Liver (tissue), 9 donors: Measurements from ENCODE around the gene SV2B. TPM values are rescaled to one million over a fixed set of nuclear protein-coding genes. Genes with fewer than 3 reads are reported as not detected.

Experiments
- DNase-seq: peaks from one replicate; pipeline ENCODE4 v3.0.0-alpha.2; 2017; ENCODE audit warnings: low spot score
- H3K27ac ChIP-seq, 2 donors: one replicate each; pipeline ENCODE4 v1.7.0; 2013; ENCODE audit warnings: inconsistent platforms in 2 of 2, low read length in 2 of 2, control low read depth in 1 of 2, low read depth in 1 of 2, mild to moderate bottlenecking in 1 of 2
- H3K27me3 ChIP-seq, 4 donors: one replicate each; pipeline versions ENCODE4 v1.6.1 to v1.7.0; 2013; ENCODE audit warnings: low read length in 3 of 4, inconsistent platforms in 1 of 4, mild to moderate bottlenecking in 1 of 4, moderate library complexity in 1 of 4; ENCODE audit not compliant: control insufficient read depth in 4 of 4, insufficient read depth in 4 of 4
- H3K36me3 ChIP-seq, 4 donors: one replicate each; pipeline versions ENCODE4 v1.6.1 to v1.7.0; 2013; ENCODE audit warnings: low read length in 3 of 4, mild to moderate bottlenecking in 3 of 4, low read depth in 1 of 4, moderate library complexity in 1 of 4; ENCODE audit not compliant: control insufficient read depth in 4 of 4, insufficient read depth in 3 of 4
- H3K4me1 ChIP-seq, 4 donors: one replicate each; pipeline versions ENCODE4 v1.6.1 to v1.7.0; 2013; ENCODE audit warnings: low read length in 3 of 4, mild to moderate bottlenecking in 3 of 4, moderate library complexity in 1 of 4; ENCODE audit not compliant: control insufficient read depth in 4 of 4, insufficient read depth in 4 of 4
- H3K4me3 ChIP-seq, 3 donors: one replicate each; pipeline versions ENCODE4 v1.6.1 to v1.7.0; 2013; ENCODE audit warnings: low read length in 3 of 3, control low read depth in 1 of 3, low read depth in 1 of 3, mild to moderate bottlenecking in 1 of 3
- H3K9ac ChIP-seq, 2 donors: one replicate each; pipeline ENCODE4 v1.7.0; 2013; ENCODE audit warnings: low read length in 2 of 2, mild to moderate bottlenecking in 2 of 2, moderate library complexity in 2 of 2, control low read depth in 1 of 2, low read depth in 1 of 2
- H3K9me3 ChIP-seq, 4 donors: one replicate each; pipeline versions ENCODE4 v1.6.1 to v1.7.0; 2013; ENCODE audit warnings: low read length in 3 of 4; ENCODE audit not compliant: control insufficient read depth in 4 of 4
- ATF3 ChIP-seq: IDR thresholded peaks from 2 replicates; pipeline ENCODE4 v1.6.1; 2016; ENCODE audit warnings: antibody characterized with exemption
- CTCF ChIP-seq: fragments of 150-350 bp; IDR thresholded peaks from 2 replicates; pipeline ENCODE4 v1.5.1; 2017; ENCODE audit warnings: improper control_type of control experiment, low read depth, low read length; ENCODE audit not compliant: missing input control
- EGR1 ChIP-seq, 2 donors: IDR thresholded peaks; 2 replicates each; pipeline ENCODE4 v1.6.1; 2016 to 2018; ENCODE audit warnings: antibody characterized with exemption in 2 of 2, low read depth in 2 of 2
- FOXA1 ChIP-seq: IDR thresholded peaks from 2 replicates; pipeline ENCODE4 v1.6.1; 2016; ENCODE audit warnings: antibody characterized with exemption
- FOXA2 ChIP-seq: IDR thresholded peaks from 2 replicates; pipeline ENCODE4 v1.6.1; 2016; ENCODE audit warnings: antibody characterized with exemption
- GABPA ChIP-seq, 2 donors: IDR thresholded peaks in 1 of 2; conservative IDR thresholded peaks in 1 of 2; 2 replicates each; pipeline ENCODE4 v1.6.1; 2016; ENCODE audit warnings: antibody characterized with exemption in 2 of 2, mild to moderate bottlenecking in 1 of 2, moderate library complexity in 1 of 2
- HNF4A ChIP-seq, 2 donors: conservative IDR thresholded peaks; 2 replicates each; pipeline ENCODE4 v1.6.1; 2016; ENCODE audit warnings: antibody characterized with exemption in 2 of 2, mild to moderate bottlenecking in 2 of 2
- HNF4G ChIP-seq: IDR thresholded peaks from 2 replicates; pipeline ENCODE4 v1.6.1; 2016; ENCODE audit warnings: antibody characterized with exemption
- JUND ChIP-seq, 2 donors: IDR thresholded peaks; 2 replicates each; pipeline ENCODE4 v1.6.1; 2016; ENCODE audit warnings: antibody characterized with exemption in 2 of 2
- MAX ChIP-seq: IDR thresholded peaks from 2 replicates; pipeline ENCODE4 v1.6.1; 2016; ENCODE audit warnings: antibody characterized with exemption
- NR2F2 ChIP-seq: IDR thresholded peaks from 2 replicates; pipeline ENCODE4 v1.6.1; 2016; ENCODE audit warnings: antibody characterized with exemption
- RAD21 ChIP-seq, 2 donors: IDR thresholded peaks; 2 replicates each; pipeline ENCODE4 v1.6.1; 2016; ENCODE audit warnings: antibody characterized with exemption in 2 of 2, mild to moderate bottlenecking in 2 of 2
- REST ChIP-seq: IDR thresholded peaks from 2 replicates; pipeline ENCODE4 v1.6.1; 2016; ENCODE audit warnings: antibody characterized with exemption, mild to moderate bottlenecking
- RXRA ChIP-seq, 2 donors: IDR thresholded peaks; 2 replicates each; pipeline ENCODE4 v1.6.1; 2017 to 2018; ENCODE audit warnings: antibody characterized with exemption in 2 of 2, mild to moderate bottlenecking in 1 of 2
- SP1 ChIP-seq: IDR thresholded peaks from 2 replicates; pipeline ENCODE4 v1.6.1; 2018; ENCODE audit warnings: antibody characterized with exemption, mild to moderate bottlenecking
- TAF1 ChIP-seq: conservative IDR thresholded peaks from 2 replicates; pipeline ENCODE4 v1.6.1; 2016; ENCODE audit warnings: antibody characterized with exemption, mild to moderate bottlenecking
- YY1 ChIP-seq: IDR thresholded peaks from 2 replicates; pipeline ENCODE4 v1.6.1; 2016; ENCODE audit warnings: antibody characterized with exemption, mild to moderate bottlenecking
- ZBTB33 ChIP-seq: IDR thresholded peaks from 2 replicates; pipeline ENCODE4 v1.6.1; 2016; ENCODE audit warnings: antibody characterized with exemption
- WGBS: extraction: QIAGEN DNeasy Blood & Tissue Kit; methylation state at CpG from one replicate; pipeline ENCODE4 v1.1.7; 2013; 5-methylcytosine and 5-hydroxymethylcytosine counted together
- polyA plus RNA-seq, 2 donors: library from polyadenylated mRNA; stranded (reverse) in 1 of 2; unstranded in 1 of 2; fragments of 200-250 nt in 1 of 2; fragments of >200 nt in 1 of 2; fragmentation: Nextera tagmentation in 1 of 2; extraction: Ambion mirVana in 1 of 2; gene quantifications; one replicate each; pipeline versions ENCODE4 v1.2.1 to v1.2.3, GENCODE V29; 2013 to 2015
- total RNA-seq, 2 donors: library from RNA; depleted of rRNA; stranded (reverse); fragments of >200 nt; gene quantifications; one replicate each; pipeline ENCODE4 v1.2.3, GENCODE V29; 2014
- donor health status: healthy.
- donor health status: healthy.
- donor health status: healthy.
- donor health status: healthy.
- donor health status: healthy.

SV2B gene
- total and polyA plus RNA-seq, 4 donors = 0.08 to 0.16 (median 0.09) TPM; not detected in 1

GRCh38 chr15:91073768-91074167 lies 26.3 kb upstream of the SV2B start:
- DNase-seq = no peak
- no peak overlapping the region for H3K4me3 ChIP-seq
- H3K9me3 ChIP-seq = no peaks in the 10 kb centered on the region
- H3K9ac ChIP-seq = no peak overlapping the region
- H3K4me1 ChIP-seq = no peaks in the 10 kb centered on the region
- WGBS = 93% methylated on average over 1 of the region's 1 CpG
- H3K36me3 ChIP-seq = no peaks in the 10 kb centered on the region
- TF ChIP-seq EGR1 (IDR thresholded peaks at IDR 0.05; ENCODE audit: low read depth in 2 of 2) = no peak
- no peak for TF ChIP-seq RAD21 (IDR thresholded peaks at IDR 0.05)
- no peak for TF ChIP-seq TAF1
- TF ChIP-seq HNF4A (conservative IDR thresholded peaks at IDR 0.05) = no peak
- TF ChIP-seq HNF4G = no peak
- no peak for TF ChIP-seq GABPA (IDR thresholded peaks at IDR 0.05 in 1 of 2, conservative IDR thresholded peaks at IDR 0.05 in 1 of 2)
- TF ChIP-seq FOXA1 = no peak
- TF ChIP-seq SP1 = no peak
- no peak for TF ChIP-seq JUND (IDR thresholded peaks at IDR 0.05)
- no peak for TF ChIP-seq REST
- TF ChIP-seq RXRA (IDR thresholded peaks at IDR 0.05) = no peak
- no peak for TF ChIP-seq ZBTB33
- no peak for TF ChIP-seq NR2F2
- no peak for TF ChIP-seq MAX
- TF ChIP-seq CTCF = no peak
- no peak for TF ChIP-seq ATF3
- no peak overlapping the region for H3K27ac ChIP-seq
- peaks cover 0 to 2% (median 0%) of the 10 kb centered on the region in 4 donors for H3K27me3 ChIP-seq

GRCh38 chr15:91075739-91076138 lies 24.3 kb upstream of the SV2B start:
- H3K9ac ChIP-seq = no peak overlapping the region
- H3K4me1 ChIP-seq = no peaks in the 10 kb centered on the region
- no peaks in the 10 kb centered on the region for H3K36me3 ChIP-seq
- no peaks in the 10 kb centered on the region for H3K27me3 ChIP-seq
- no peak for DNase-seq
- WGBS = 63% methylated on average over 1 of the region's 1 CpG
- H3K27ac ChIP-seq = no peak overlapping the region
- H3K4me3 ChIP-seq = no peak overlapping the region
- peaks cover 0 to 3% (median 0%) of the 10 kb centered on the region in 4 donors for H3K9me3 ChIP-seq
- TF ChIP-seq HNF4A (conservative IDR thresholded peaks at IDR 0.05) (no peak), EGR1 (IDR thresholded peaks at IDR 0.05; ENCODE audit: low read depth in 2 of 2) (no peak), GABPA (IDR thresholded peaks at IDR 0.05 in 1 of 2, conservative IDR thresholded peaks at IDR 0.05 in 1 of 2) (no peak), JUND (IDR thresholded peaks at IDR 0.05) (no peak), ZBTB33 (no peak), HNF4G (no peak), CTCF (no peak), ATF3 (no peak), MAX (no peak), FOXA2 (no peak), TAF1 (no peak), YY1 (no peak), RAD21 (IDR thresholded peaks at IDR 0.05) (no peak), FOXA1 (no peak), RXRA (IDR thresholded peaks at IDR 0.05) (no peak), NR2F2 (no peak), SP1 (no peak)
